Ovary (tissue), 9 donors: ENCODE data around the gene MEIOB. TPM values are rescaled to one million over a fixed set of nuclear protein-coding genes. Genes with fewer than 3 reads are reported as not detected.

Experiments
- DNase-seq, 5 donors: peaks; one replicate each; pipeline ENCODE4 v3.0.0-alpha.2; 2019 to 2020
- H3K27ac ChIP-seq, 2 donors: fragments of 200-600 bp; one replicate each; pipeline versions ENCODE4 v1.5.1 to v1.8.0; 2019 to 2022
- H3K27me3 ChIP-seq: fragments of 200-600 bp; one replicate; pipeline ENCODE4 v1.8.0; 2022
- H3K36me3 ChIP-seq: fragments of 200-600 bp; sonication (generic); one replicate; pipeline ENCODE4 v1.5.1; 2019
- H3K4me1 ChIP-seq: one replicate; pipeline ENCODE4 v1.8.1; 2013; ENCODE audit warnings: mild to moderate bottlenecking, moderate library complexity; ENCODE audit not compliant: insufficient read depth
- H3K4me3 ChIP-seq: fragments of 200-600 bp; sonication (generic); one replicate; pipeline ENCODE4 v1.5.1; 2017
- H3K9me3 ChIP-seq, 2 donors: fragments of 200-600 bp in 1 of 2; sonication (generic) in 1 of 2; one replicate each; pipeline versions ENCODE4 v1.5.1 to v1.8.1; 2013 to 2019; ENCODE audit warnings: mild to moderate bottlenecking in 1 of 2, moderate library complexity in 1 of 2
- EP300 ChIP-seq: sonication (generic); formaldehyde crosslinking; IDR thresholded peaks from one replicate; pipeline ENCODE4 v1.6.1; 2017; ENCODE audit warnings: antibody characterized with exemption
- POLR2A ChIP-seq: fragments of 450-650 bp; IDR thresholded peaks from one replicate; pipeline ENCODE4 v1.6.1; 2017; ENCODE audit warnings: antibody characterized with exemption, mild to moderate bottlenecking, moderate library complexity
- WGBS, 3 donors: extraction: QIAGEN DNeasy Blood & Tissue Kit in 1 of 3; methylation state at CpG; one replicate each; pipeline versions ENCODE4 v1.1.5 to v1.1.7; 2013 to 2017; 5-methylcytosine and 5-hydroxymethylcytosine counted together
- intact Hi-C, 4 donors: fragments of 100-400 bp; cut with DNase I; formaldehyde crosslinking; loops; one replicate each; pipeline versions ENCODE4 v1.11.0 to v1.15.1; 2022 to 2023
- polyA plus RNA-seq, 2 donors: library from polyadenylated mRNA; stranded (reverse); fragments of 200-250 nt in 1 of 2; fragments of 350-450 nt in 1 of 2; fragmentation: Illumina TruSeq in 1 of 2; extraction: RNeasy Lipid Tissue Mini Kit (QIAGEN cat#74804) in 1 of 2; gene quantifications; one replicate each; pipeline ENCODE4 v1.2.3, GENCODE V29; 2013 to 2014
- total RNA-seq, 7 donors: library from RNA; depleted of rRNA in 2 of 7; stranded (reverse); fragments of >200 nt in 2 of 7; fragmentation: NEBNext Ultra II Directional in 3 of 7; extraction: Animal tissue kit (Norgen Biotek cat#: 25700) in 3 of 7; gene quantifications; one replicate each; pipeline versions ENCODE4 v1.1.0 to v1.2.4, GENCODE V29; 2016 to 2023
- TF ChIP-seq, protein P1 (sequence below), 3 donors: fragments of 450-650 bp in 2 of 3; fragments of 200-600 bp in 1 of 3; IDR thresholded peaks; one replicate each; pipeline versions ENCODE4 v1.5.1 to v1.8.0; 2016 to 2022; ENCODE audit warnings: antibody characterized with exemption in 3 of 3, mild to moderate bottlenecking in 1 of 3
- donor health status: DM: no; HTN: no; CAD: no; lungs with moderate emphysema.
- donor health status: DM: no; HTN: no; CAD: no.
- donor health status: Bipolar disorder and iron deficiency.
- donor health status: DM: yes; HTN: yes; CAD: no.
- donor health status: DM: no; HTN: no; CAD: no.
- donor health status: DM: yes; HTN: yes; CAD: no.

Gene MEIOB
- total and polyA plus RNA-seq, 9 donors: 0.23 to 0.27 (median 0.24) TPM; not detected in 5

DNA sequence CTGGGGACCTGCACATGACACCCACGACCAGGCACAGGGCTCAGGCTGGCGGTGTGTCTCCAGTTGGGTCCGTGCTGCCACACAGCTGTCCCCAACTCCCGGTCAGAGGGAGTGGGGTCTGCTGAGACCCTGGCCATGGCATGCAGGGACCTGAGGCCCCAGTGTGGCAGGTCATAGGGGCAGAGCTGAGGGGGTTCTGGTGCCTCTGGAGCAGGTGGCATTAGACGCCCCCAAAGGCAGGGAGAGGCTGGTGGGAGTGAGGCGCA lies 85.0 kb downstream of the MEIOB start:
- 87 to 93% (median 89%) methylated on average over 6 of the region's 6 CpGs for WGBS, 3 donors
- intact Hi-C loops: no loop called here

DNA sequence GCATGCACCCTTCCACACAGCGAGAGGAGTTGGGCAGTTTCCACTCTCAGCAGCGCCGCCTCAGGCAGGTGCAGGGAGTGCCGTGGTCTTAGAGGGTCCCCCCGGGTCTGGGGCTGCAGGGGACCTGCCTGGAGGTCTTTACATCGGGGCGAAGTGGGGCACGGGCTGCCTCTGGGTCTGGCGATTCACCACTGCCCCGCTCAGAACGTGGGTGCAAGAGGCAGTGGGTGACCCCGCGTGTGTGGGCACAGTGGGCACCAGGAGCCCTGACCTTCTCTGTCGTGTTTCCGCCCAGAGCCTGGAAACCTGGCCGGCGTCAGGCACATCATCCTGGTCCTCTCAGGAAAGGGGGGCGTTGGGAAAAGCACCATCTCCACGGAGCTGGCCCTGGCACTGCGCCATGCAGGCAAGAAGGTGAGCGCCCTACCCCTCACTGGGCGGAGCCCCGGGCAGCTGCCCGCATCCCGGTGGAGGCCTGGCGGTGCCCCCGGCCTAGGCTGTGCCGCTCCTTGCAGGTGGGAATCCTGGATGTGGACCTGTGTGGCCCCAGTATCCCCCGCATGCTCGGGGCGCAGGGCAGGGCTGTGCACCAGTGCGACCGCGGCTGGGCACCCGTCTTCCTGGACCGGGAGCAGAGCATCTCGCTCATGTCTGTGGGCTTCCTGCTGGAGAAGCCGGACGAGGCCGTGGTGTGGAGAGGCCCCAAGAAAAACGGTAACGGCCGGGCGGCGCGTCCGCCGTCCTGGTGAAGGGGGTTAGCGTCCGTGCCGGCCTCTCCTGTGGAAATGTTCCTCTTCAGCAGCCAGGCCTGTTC lies 85.5 kb downstream of the MEIOB start:
- intact Hi-C loops: no loop called here
- TF ChIP-seq, protein P1, sequence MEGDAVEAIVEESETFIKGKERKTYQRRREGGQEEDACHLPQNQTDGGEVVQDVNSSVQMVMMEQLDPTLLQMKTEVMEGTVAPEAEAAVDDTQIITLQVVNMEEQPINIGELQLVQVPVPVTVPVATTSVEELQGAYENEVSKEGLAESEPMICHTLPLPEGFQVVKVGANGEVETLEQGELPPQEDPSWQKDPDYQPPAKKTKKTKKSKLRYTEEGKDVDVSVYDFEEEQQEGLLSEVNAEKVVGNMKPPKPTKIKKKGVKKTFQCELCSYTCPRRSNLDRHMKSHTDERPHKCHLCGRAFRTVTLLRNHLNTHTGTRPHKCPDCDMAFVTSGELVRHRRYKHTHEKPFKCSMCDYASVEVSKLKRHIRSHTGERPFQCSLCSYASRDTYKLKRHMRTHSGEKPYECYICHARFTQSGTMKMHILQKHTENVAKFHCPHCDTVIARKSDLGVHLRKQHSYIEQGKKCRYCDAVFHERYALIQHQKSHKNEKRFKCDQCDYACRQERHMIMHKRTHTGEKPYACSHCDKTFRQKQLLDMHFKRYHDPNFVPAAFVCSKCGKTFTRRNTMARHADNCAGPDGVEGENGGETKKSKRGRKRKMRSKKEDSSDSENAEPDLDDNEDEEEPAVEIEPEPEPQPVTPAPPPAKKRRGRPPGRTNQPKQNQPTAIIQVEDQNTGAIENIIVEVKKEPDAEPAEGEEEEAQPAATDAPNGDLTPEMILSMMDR (IDR thresholded peaks at IDR 0.05): no peak
- no peak for TF ChIP-seq EP300
- no peak for TF ChIP-seq POLR2A
- Histone ChIP-seq H3K9me3 (no peaks in the 10 kb centered on the region), H3K27ac (no peak overlapping the region), H3K4me1 (peaks cover 3% of the 10 kb centered on the region), H3K4me3 (no peak overlapping the region), H3K27me3 (no peaks in the 10 kb centered on the region), H3K36me3 (no peaks in the 10 kb centered on the region)
- peak; percentile 10 to 40 (median 30) for DNase-seq
- 83 to 88% (median 85%) methylated on average over 47 to 51 of the region's 51 CpGs for WGBS, 3 donors

More for the DNA sequence above, 85.0 kb downstream of the MEIOB start:
- Histone ChIP-seq H3K27me3 (no peaks in the 10 kb centered on the region), H3K36me3 (no peaks in the 10 kb centered on the region), H3K9me3 (no peaks in the 10 kb centered on the region), H3K4me1 (no peaks in the 10 kb centered on the region), H3K4me3 (no peak overlapping the region), H3K27ac (no peak overlapping the region)
- peak in 1 of 5 donors; percentile 24 for DNase-seq
- no peak for TF ChIP-seq EP300
- TF ChIP-seq POLR2A: no peak
- TF ChIP-seq, protein P1 (IDR thresholded peaks at IDR 0.05): no peak

DNA sequence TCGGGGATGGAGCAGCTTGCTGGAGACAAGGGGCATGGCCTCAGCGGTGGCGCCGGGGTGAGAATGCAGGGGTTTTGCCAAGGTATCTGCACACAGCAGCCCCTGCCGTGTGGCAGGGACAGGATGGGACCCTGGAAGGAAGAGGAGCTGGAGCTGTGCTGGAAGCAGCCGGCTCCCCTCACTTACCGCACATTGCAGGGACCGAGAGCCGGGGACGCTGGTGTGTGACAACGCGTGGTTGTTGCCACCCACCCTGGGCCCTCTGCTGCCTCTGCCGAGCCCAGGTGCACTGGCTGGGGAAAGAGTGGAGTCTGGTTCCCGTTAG lies 86.2 kb downstream of the MEIOB start:
- intact Hi-C loops: no loop called here
- no peaks in the 10 kb centered on the region for H3K9me3 ChIP-seq
- 80 to 84% (median 82%) methylated on average over 14 of the region's 14 CpGs for WGBS, 3 donors
- no peaks in the 10 kb centered on the region for H3K36me3 ChIP-seq
- peak in 2 of 5 donors; percentile 22 to 34 for DNase-seq
- H3K4me1 ChIP-seq: peaks cover 5% of the 10 kb centered on the region
- no peak overlapping the region for H3K4me3 ChIP-seq
- H3K27me3 ChIP-seq: no peaks in the 10 kb centered on the region
- no peak overlapping the region for H3K27ac ChIP-seq
- TF ChIP-seq EP300 (no peak), POLR2A (no peak)
- TF ChIP-seq, protein P1 (IDR thresholded peaks at IDR 0.05): no peak

DNA sequence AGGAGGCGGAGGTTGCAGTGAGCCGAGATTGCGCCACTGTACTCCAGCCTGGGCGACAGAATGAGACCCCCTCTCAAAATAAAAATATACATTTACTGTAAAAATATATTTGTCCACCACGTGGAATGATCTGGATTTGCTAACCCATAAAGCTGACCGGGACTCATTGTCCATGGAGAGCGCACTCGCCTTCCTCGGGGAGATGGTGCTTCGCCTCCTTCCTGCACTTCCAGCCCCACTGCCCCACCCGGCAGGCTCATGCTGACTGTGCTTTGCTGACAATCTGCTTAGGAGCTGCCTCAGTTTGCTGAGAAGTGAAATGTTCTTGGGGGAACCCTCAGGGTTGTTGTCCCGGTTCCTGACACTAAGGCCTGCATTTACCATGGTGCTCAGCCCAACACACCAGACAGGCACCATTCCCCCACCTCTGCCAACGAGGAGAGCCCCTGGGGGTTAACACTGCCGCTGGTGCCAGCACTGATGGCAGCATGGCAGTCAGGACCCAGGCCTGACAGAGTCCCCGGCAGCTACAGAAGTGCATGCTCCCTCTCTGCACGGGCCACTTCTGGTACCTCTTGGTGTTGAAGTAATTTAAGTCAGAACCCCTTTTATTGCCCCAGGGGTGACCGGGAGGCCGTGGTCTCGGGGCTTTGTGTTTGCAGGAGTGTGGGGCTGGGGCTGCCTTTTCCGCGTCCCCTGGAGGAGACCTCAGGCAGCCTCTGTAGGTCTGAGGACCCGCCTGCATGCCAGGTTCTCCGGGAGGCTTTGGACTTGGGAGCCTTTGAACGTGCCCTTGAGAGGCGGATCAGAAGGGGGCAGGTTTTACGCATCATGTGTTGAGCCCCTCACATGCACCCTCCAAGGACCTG lies 86.8 kb downstream of the MEIOB start:
- Histone ChIP-seq H3K4me1 (peaks cover 8% of the 10 kb centered on the region), H3K27me3 (no peaks in the 10 kb centered on the region), H3K4me3 (no peak overlapping the region), H3K27ac (no peak overlapping the region), H3K9me3 (no peaks in the 10 kb centered on the region), H3K36me3 (no peaks in the 10 kb centered on the region)
- peak; percentile 8 to 36 (median 21) for DNase-seq
- TF ChIP-seq POLR2A: no peak
- TF ChIP-seq, protein P1 (IDR thresholded peaks at IDR 0.05): no peak
- no peak for TF ChIP-seq EP300
- intact Hi-C loops: no loop called here
- 81 to 85% (median 81%) methylated on average over 25 to 26 of the region's 26 CpGs for WGBS, 3 donors

Other genes starting within 250 kb of the MEIOB start
- gene JPT2, start 193.9 kb downstream of the MEIOB start, total RNA-seq: 10 to 100 TPM; 14.4 to 51.8 (median 44.1) TPM
- gene JPT2, start 193.9 kb downstream of the MEIOB start, polyA plus RNA-seq: 10 to 100 TPM; 22.3 to 44.9 TPM
- 100 to 1,000 TPM in 1 of 7 donors, 10 to 100 TPM in 6; 50.3 to 117 (median 75.5) TPM for gene MAPK8IP3, start 166.0 kb downstream of the MEIOB start, total RNA-seq
- gene MAPK8IP3, start 166.0 kb downstream of the MEIOB start, polyA plus RNA-seq: 10 to 100 TPM in 1 of 2 donors, 1 to 10 TPM in 1; 7.0 to 60.8 TPM
- 100 to 1,000 TPM in 1 of 7 donors, 10 to 100 TPM in 6; 68.6 to 129 (median 86.8) TPM for gene NME3, start 100.6 kb downstream of the MEIOB start, total RNA-seq
- gene NME3, start 100.6 kb downstream of the MEIOB start, polyA plus RNA-seq: 100 to 1,000 TPM in 1 of 2 donors, not detected in 1; 128 TPM
- 10 to 100 TPM in 6 of 7 donors, 1 to 10 TPM in 1; 6.2 to 19.2 (median 16.1) TPM for gene EME2, start 99.4 kb downstream of the MEIOB start, total RNA-seq
- gene EME2, start 99.4 kb downstream of the MEIOB start, polyA plus RNA-seq: 1 to 10 TPM in 1 of 2 donors, under 1 TPM in 1; 0.83 to 4.6 TPM
- 10 to 100 TPM; 47.5 to 79.4 (median 53.6) TPM for gene MRPS34, start 99.0 kb downstream of the MEIOB start, total RNA-seq
- gene MRPS34, start 99.0 kb downstream of the MEIOB start, polyA plus RNA-seq: 10 to 100 TPM; 31.8 to 61.4 TPM
- gene SPSB3, start 89.6 kb downstream of the MEIOB start, total RNA-seq: 10 to 100 TPM; 34.9 to 98.5 (median 57.6) TPM
- 100 to 1,000 TPM in 1 of 2 donors, 1 to 10 TPM in 1; 2.4 to 138 TPM for gene SPSB3, start 89.6 kb downstream of the MEIOB start, polyA plus RNA-seq
- 10 to 100 TPM; 42.8 to 72.0 (median 52.3) TPM for gene NUBP2, start 89.2 kb downstream of the MEIOB start, total RNA-seq
- 10 to 100 TPM in 1 of 2 donors, under 1 TPM in 1; 0.50 to 76.5 TPM for gene NUBP2, start 89.2 kb downstream of the MEIOB start, polyA plus RNA-seq
- gene IGFALS, start 78.5 kb downstream of the MEIOB start, total RNA-seq: 1 to 10 TPM in 2 of 7 donors, under 1 TPM in 5; 0.20 to 1.8 (median 0.47) TPM
- gene IGFALS, start 78.5 kb downstream of the MEIOB start, polyA plus RNA-seq: under 1 TPM in 1 of 2 donors, not detected in 1; 0.63 TPM
- gene HAGH, start 45.3 kb downstream of the MEIOB start, total RNA-seq: 10 to 100 TPM; 22.8 to 70.2 (median 37.0) TPM
- gene HAGH, start 45.3 kb downstream of the MEIOB start, polyA plus RNA-seq: 10 to 100 TPM in 1 of 2 donors, 1 to 10 TPM in 1; 7.7 to 38.2 TPM
- gene FAHD1, start 45.0 kb downstream of the MEIOB start, total RNA-seq: 10 to 100 TPM; 11.0 to 22.1 (median 16.8) TPM
- 10 to 100 TPM; 11.0 to 14.0 TPM for gene FAHD1, start 45.0 kb downstream of the MEIOB start, polyA plus RNA-seq
- gene HS3ST6, start 46.3 kb upstream of the MEIOB start, total RNA-seq: 1 to 10 TPM in 1 of 7 donors, under 1 TPM in 1, not detected in 5; 0.69 to 1.8 TPM
- not detected for gene HS3ST6, start 46.3 kb upstream of the MEIOB start, polyA plus RNA-seq
- gene MSRB1, start 71.0 kb upstream of the MEIOB start, total RNA-seq: 10 to 100 TPM; 12.2 to 27.5 (median 21.9) TPM
- gene MSRB1, start 71.0 kb upstream of the MEIOB start, polyA plus RNA-seq: 10 to 100 TPM in 1 of 2 donors, 1 to 10 TPM in 1; 6.7 to 31.1 TPM
- gene RPL3L, start 82.5 kb upstream of the MEIOB start, total RNA-seq: not detected
- gene RPL3L, start 82.5 kb upstream of the MEIOB start, polyA plus RNA-seq: not detected
- 100 to 1,000 TPM in 3 of 7 donors, 10 to 100 TPM in 4; 81.5 to 133 (median 95.4) TPM for gene NDUFB10, start 87.4 kb upstream of the MEIOB start, total RNA-seq
- 100 to 1,000 TPM; 152 to 176 TPM for gene NDUFB10, start 87.4 kb upstream of the MEIOB start, polyA plus RNA-seq
- 1,000 to 10,000 TPM; 2,694 to 4,021 (median 3,788) TPM for gene RPS2, start 92.7 kb upstream of the MEIOB start, total RNA-seq
- 1,000 to 10,000 TPM; 1,606 to 4,743 TPM for gene RPS2, start 92.7 kb upstream of the MEIOB start, polyA plus RNA-seq
- under 1 TPM in 1 of 7 donors, not detected in 6; 0.32 TPM for gene RNF151, start 94.7 kb upstream of the MEIOB start, total RNA-seq
- not detected for gene RNF151, start 94.7 kb upstream of the MEIOB start, polyA plus RNA-seq
- 10 to 100 TPM; 28.9 to 48.0 (median 31.0) TPM for gene TBL3, start 99.9 kb upstream of the MEIOB start, total RNA-seq
- gene TBL3, start 99.9 kb upstream of the MEIOB start, polyA plus RNA-seq: 10 to 100 TPM in 1 of 2 donors, 1 to 10 TPM in 1; 2.1 to 40.6 TPM
- 1 to 10 TPM in 1 of 7 donors, under 1 TPM in 3, not detected in 3; 0.36 to 1.3 (median 0.66) TPM for gene NOXO1, start 109.3 kb upstream of the MEIOB start, total RNA-seq
- gene NOXO1, start 109.3 kb upstream of the MEIOB start, polyA plus RNA-seq: under 1 TPM in 1 of 2 donors, not detected in 1; 0.48 TPM
- 10 to 100 TPM; 10.6 to 18.5 (median 14.0) TPM for gene GFER, start 112.0 kb upstream of the MEIOB start, total RNA-seq
- gene GFER, start 112.0 kb upstream of the MEIOB start, polyA plus RNA-seq: 10 to 100 TPM in 1 of 2 donors, 1 to 10 TPM in 1; 6.1 to 16.8 TPM
- gene SYNGR3, start 117.8 kb upstream of the MEIOB start, total RNA-seq: 1 to 10 TPM in 4 of 7 donors, under 1 TPM in 3; 0.50 to 4.0 (median 1.1) TPM
- gene SYNGR3, start 117.8 kb upstream of the MEIOB start, polyA plus RNA-seq: under 1 TPM; 0.42 to 0.75 TPM
- gene ZNF598, start 137.7 kb upstream of the MEIOB start, total RNA-seq: 10 to 100 TPM; 25.8 to 44.5 (median 30.3) TPM
- 10 to 100 TPM in 1 of 2 donors, under 1 TPM in 1; 0.95 to 26.7 TPM for gene ZNF598, start 137.7 kb upstream of the MEIOB start, polyA plus RNA-seq
- 1 to 10 TPM in 1 of 7 donors, under 1 TPM in 2, not detected in 4; 0.46 to 1.1 (median 0.78) TPM for gene NPW, start 147.6 kb upstream of the MEIOB start, total RNA-seq
- gene NPW, start 147.6 kb upstream of the MEIOB start, polyA plus RNA-seq: under 1 TPM in 1 of 2 donors, not detected in 1; 0.17 TPM
- gene NHERF2, start 154.7 kb upstream of the MEIOB start, total RNA-seq: 100 to 1,000 TPM in 1 of 7 donors, 10 to 100 TPM in 6; 25.0 to 118 (median 78.7) TPM
- gene NHERF2, start 154.7 kb upstream of the MEIOB start, polyA plus RNA-seq: 100 to 1,000 TPM in 1 of 2 donors, 1 to 10 TPM in 1; 6.3 to 101 TPM
- 10 to 100 TPM; 17.1 to 38.1 (median 23.9) TPM for gene NTHL1, start 175.7 kb upstream of the MEIOB start, total RNA-seq
- 10 to 100 TPM in 1 of 2 donors, 1 to 10 TPM in 1; 1.9 to 27.3 TPM for gene NTHL1, start 175.7 kb upstream of the MEIOB start, polyA plus RNA-seq
- gene TSC2, start 175.8 kb upstream of the MEIOB start, total RNA-seq: 100 to 1,000 TPM in 4 of 7 donors, 10 to 100 TPM in 3; 47.0 to 150 (median 131) TPM
- 10 to 100 TPM; 51.7 to 72.1 TPM for gene TSC2, start 175.8 kb upstream of the MEIOB start, polyA plus RNA-seq